ENCODE measurements around the gene KRTAP5-10.
"Not testable (repeated sequence)": the region's sequence is repeated elsewhere in the genome, so short reads cannot be mapped to it uniquely, and the experiment has no call there.

DNA sequence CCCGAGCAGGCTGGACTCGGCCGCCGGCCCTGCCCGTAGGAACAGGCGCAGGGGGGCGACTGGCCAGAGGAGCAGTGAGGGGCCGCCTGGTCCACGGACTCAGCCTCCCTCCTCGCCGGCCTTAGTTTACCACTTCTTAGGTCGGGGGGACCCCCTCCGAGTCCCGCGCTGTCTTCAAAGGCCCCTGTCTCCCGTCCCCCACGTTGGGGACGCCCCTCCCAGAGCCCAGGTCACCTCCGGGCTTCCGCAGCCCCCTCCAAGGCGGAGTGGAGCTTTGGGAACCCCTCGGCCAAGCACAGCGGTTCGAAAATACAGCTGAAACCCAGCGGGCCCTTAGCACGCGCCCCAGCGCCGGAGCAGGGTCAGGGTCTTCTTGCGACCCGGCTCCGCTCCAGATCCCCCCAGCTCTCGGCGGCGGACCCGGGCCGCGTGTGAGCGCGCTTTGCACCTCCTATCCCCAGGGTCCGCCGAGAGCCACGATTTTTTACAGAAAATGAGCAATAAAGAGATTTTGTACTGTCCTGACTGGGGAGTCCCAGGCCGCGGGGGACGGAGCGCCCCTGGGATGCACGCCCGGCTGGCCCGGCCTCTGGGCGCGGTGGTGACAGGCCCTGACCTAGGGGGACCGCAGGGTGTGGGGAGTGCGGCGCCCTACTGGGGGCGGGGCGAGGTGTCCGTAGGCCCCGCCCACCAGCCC lies 42.3 kb downstream of the KRTAP5-10 start:
- not testable (repeated sequence) for TF ChIP-seq ESRRA (IDR thresholded peaks at IDR 0.05; ENCODE audit: borderline replicate concordance, low read length); EP300 (IDR thresholded peaks at IDR 0.05); ZSCAN20 (CRISPR knock-in tag; IDR thresholded peaks at IDR 0.05); RAD21 (conservative IDR thresholded peaks at IDR 0.05 in 1 of 2, IDR thresholded peaks at IDR 0.05 in 1 of 2); POLR2A (IDR thresholded peaks at IDR 0.05; ENCODE audit: low read length)
- TF ChIP-seq, protein P1, sequence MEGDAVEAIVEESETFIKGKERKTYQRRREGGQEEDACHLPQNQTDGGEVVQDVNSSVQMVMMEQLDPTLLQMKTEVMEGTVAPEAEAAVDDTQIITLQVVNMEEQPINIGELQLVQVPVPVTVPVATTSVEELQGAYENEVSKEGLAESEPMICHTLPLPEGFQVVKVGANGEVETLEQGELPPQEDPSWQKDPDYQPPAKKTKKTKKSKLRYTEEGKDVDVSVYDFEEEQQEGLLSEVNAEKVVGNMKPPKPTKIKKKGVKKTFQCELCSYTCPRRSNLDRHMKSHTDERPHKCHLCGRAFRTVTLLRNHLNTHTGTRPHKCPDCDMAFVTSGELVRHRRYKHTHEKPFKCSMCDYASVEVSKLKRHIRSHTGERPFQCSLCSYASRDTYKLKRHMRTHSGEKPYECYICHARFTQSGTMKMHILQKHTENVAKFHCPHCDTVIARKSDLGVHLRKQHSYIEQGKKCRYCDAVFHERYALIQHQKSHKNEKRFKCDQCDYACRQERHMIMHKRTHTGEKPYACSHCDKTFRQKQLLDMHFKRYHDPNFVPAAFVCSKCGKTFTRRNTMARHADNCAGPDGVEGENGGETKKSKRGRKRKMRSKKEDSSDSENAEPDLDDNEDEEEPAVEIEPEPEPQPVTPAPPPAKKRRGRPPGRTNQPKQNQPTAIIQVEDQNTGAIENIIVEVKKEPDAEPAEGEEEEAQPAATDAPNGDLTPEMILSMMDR (IDR thresholded peaks at IDR 0.05) = not testable (repeated sequence)
